CD8-positive, alpha-beta memory T cell (primary cell): ENCODE data around the gene NAGLU. TPM values are rescaled to one million over a fixed set of nuclear protein-coding genes. Genes with fewer than 3 reads are reported as not detected.

ENCODE experiments used
- CTCF ChIA-PET: fragments of 350-600 bp; sonication (Branson Sonifier 250); formaldehyde crosslinking; loops from one replicate; lab custom pipeline; 2021; ENCODE audit warnings: antibody characterized with exemption; lab: Charles Lee
- POLR2A ChIA-PET: fragments of 350-600 bp; sonication (Branson Sonifier 250); formaldehyde crosslinking; loops from one replicate; lab custom pipeline; 2021; ENCODE audit warnings: antibody characterized with exemption; lab: Charles Lee
- DNase-seq, 5 donors: peaks; one replicate each; pipeline versions ENCODE4 v3.0.0 to v3.0.0-alpha.2; 2020 to 2022; ENCODE audit warnings: mixed read lengths in 1 of 5
- H3K27ac ChIP-seq: one replicate; pipeline ENCODE4 v1.7.0; 2013; ENCODE audit warnings: low read depth, mild to moderate bottlenecking, low read length, moderate library complexity
- H3K27me3 ChIP-seq: 2 replicates; pipeline ENCODE4 v1.7.0; 2013; ENCODE audit warnings: low read length, mild to moderate bottlenecking; ENCODE audit not compliant: insufficient read depth, poor library complexity, severe bottlenecking
- H3K36me3 ChIP-seq: 2 replicates; pipeline ENCODE4 v1.7.0; 2013; ENCODE audit warnings: mild to moderate bottlenecking, low read length, moderate library complexity; ENCODE audit not compliant: insufficient read depth
- H3K4me1 ChIP-seq: 2 replicates; pipeline ENCODE4 v1.7.0; 2013; ENCODE audit warnings: mild to moderate bottlenecking, low read length, moderate library complexity; ENCODE audit not compliant: insufficient read depth
- H3K4me3 ChIP-seq: 2 replicates; pipeline ENCODE4 v1.7.0; 2013; ENCODE audit warnings: mild to moderate bottlenecking, low read length
- H3K9me3 ChIP-seq: 2 replicates; pipeline ENCODE4 v1.7.0; 2013; ENCODE audit warnings: mild to moderate bottlenecking, low read length
- H3K27ac Mint-ChIP-seq, 8 donors: one replicate each; pipeline ENCODE4 v1.8.0; 2020 to 2021; ENCODE audit warnings: mixed read lengths in 8 of 8, mild to moderate bottlenecking in 6 of 8, inconsistent platforms in 3 of 8, moderate library complexity in 3 of 8
- H3K27me3 Mint-ChIP-seq, 2 donors: one replicate each; pipeline ENCODE4 v1.8.0; 2020 to 2021; ENCODE audit warnings: mixed read lengths in 2 of 2, mild to moderate bottlenecking in 1 of 2, moderate library complexity in 1 of 2
- H3K36me3 Mint-ChIP-seq, 3 donors: one replicate each; pipeline ENCODE4 v1.8.0; 2020 to 2021; ENCODE audit warnings: mixed read lengths in 3 of 3, inconsistent platforms in 1 of 3, mild to moderate bottlenecking in 1 of 3
- H3K4me1 Mint-ChIP-seq, 3 donors: one replicate each; pipeline ENCODE4 v1.8.0; 2020 to 2021; ENCODE audit warnings: mixed read lengths in 3 of 3, inconsistent platforms in 1 of 3, mild to moderate bottlenecking in 1 of 3
- H3K4me3 Mint-ChIP-seq, 7 donors: one replicate each; pipeline ENCODE4 v1.8.0; 2020 to 2021; ENCODE audit warnings: mixed read lengths in 7 of 7, mild to moderate bottlenecking in 6 of 7, moderate library complexity in 4 of 7, inconsistent platforms in 2 of 7
- H3K9me3 Mint-ChIP-seq, 5 donors: one replicate each; pipeline ENCODE4 v1.8.0; 2020 to 2022; ENCODE audit warnings: mixed read lengths in 5 of 5, mild to moderate bottlenecking in 3 of 5, moderate library complexity in 2 of 5, inconsistent platforms in 1 of 5
- polyA plus RNA-seq: library from polyadenylated mRNA; unstranded; fragments of 300-500 nt; fragmentation: Illumina TruSeq; gene quantifications from one replicate; pipeline ENCODE4 v1.2.3, GENCODE V29; 2021
- total RNA-seq, 2 experiments: library from RNA; stranded (reverse); gene quantifications; one replicate each; pipeline ENCODE4 v1.2.3, GENCODE V29; 2021

Gene NAGLU
- total and polyA plus RNA-seq, 3 experiments from 2014 or later = 15.8 to 17.4 (median 17.0) TPM

GRCh38 chr17:42562388-42563142, 26.5 kb downstream of the NAGLU start:
- Mint-ChIP-seq H3K4me1 (peaks cover 33 to 46% (median 38%) of the 10 kb centered on the region in 3 donors), H3K27me3 (no peaks in the 10 kb centered on the region), H3K36me3 (peaks cover 0 to 37% (median 3%) of the 10 kb centered on the region in 3 donors), H3K4me3 (peak overlapping the region; percentile 84 to 99 (median 93)), H3K9me3 (no peaks in the 10 kb centered on the region), H3K27ac (peak overlapping the region; percentile 71 to 98 (median 96))
- POLR2A ChIA-PET = interaction anchor here (0.9 kb wide), 1 partner anchor 24 kb away, joined by 3 read pairs; no protein-coding TSS in a partner anchor
- H3K27ac ChIP-seq = peak overlapping the region; percentile 73
- no peak for DNase-seq
- CTCF ChIA-PET = interaction anchor here (2.5 to 2.8 kb wide), 2 partner anchors 8 to 15 kb away, joined by 6 to 9 read pairs; partner anchors contain the start of gene PSMC3IP
- H3K27me3 ChIP-seq = no peaks in the 10 kb centered on the region
- H3K4me3 ChIP-seq = peak overlapping the region; percentile 93
- peaks cover 38% of the 10 kb centered on the region for H3K4me1 ChIP-seq
- H3K36me3 ChIP-seq = peaks cover 8% of the 10 kb centered on the region
- H3K9me3 ChIP-seq = no peaks in the 10 kb centered on the region

- H3K36me3 ChIP-seq = peaks cover 8% of the 10 kb centered on the region
- no peak for DNase-seq
- H3K36me3 Mint-ChIP-seq = peaks cover 0 to 40% (median 5%) of the 10 kb centered on the region in 3 donors
- CTCF ChIA-PET = interaction anchor here (0.6 to 2.8 kb wide), 5 partner anchors 8 to 390 kb away, joined by 3 to 18 read pairs (median 6); partner anchors contain the start of gene PSMC3IP
- peak overlapping the region; percentile 84 to 99 (median 93) for H3K4me3 Mint-ChIP-seq
- H3K27me3 Mint-ChIP-seq = no peaks in the 10 kb centered on the region
- H3K9me3 ChIP-seq = no peaks in the 10 kb centered on the region
- H3K27me3 ChIP-seq = no peaks in the 10 kb centered on the region
- peak overlapping the region; percentile 93 for H3K4me3 ChIP-seq
- POLR2A ChIA-PET = no interaction called here
- peak overlapping the region in 7 of 8 donors; percentile 29 to 98 (median 95) for H3K27ac Mint-ChIP-seq
- H3K9me3 Mint-ChIP-seq = no peaks in the 10 kb centered on the region
- peaks cover 37 to 50% (median 42%) of the 10 kb centered on the region in 3 donors for H3K4me1 Mint-ChIP-seq
- peak overlapping the region; percentile 73 for H3K27ac ChIP-seq
- H3K4me1 ChIP-seq = peaks cover 43% of the 10 kb centered on the region
These were observed 27.1 kb downstream of the NAGLU start for GRCh38 chr17:42563143-42563509.

GRCh38 chr17:42563543-42563942, 27.5 kb downstream of the NAGLU start:
- DNase-seq = no peak
- Histone ChIP-seq H3K4me1 (peaks cover 44% of the 10 kb centered on the region), H3K4me3 (peak overlapping the region; percentile 93), H3K27ac (no peak overlapping the region), H3K36me3 (peaks cover 8% of the 10 kb centered on the region), H3K27me3 (no peaks in the 10 kb centered on the region), H3K9me3 (no peaks in the 10 kb centered on the region)
- Mint-ChIP-seq H3K9me3 (no peaks in the 10 kb centered on the region), H3K36me3 (peaks cover 0 to 42% (median 5%) of the 10 kb centered on the region in 3 donors), H3K27me3 (no peaks in the 10 kb centered on the region), H3K4me3 (peak overlapping the region; percentile 83 to 99 (median 90)), H3K4me1 (peaks cover 37 to 53% (median 43%) of the 10 kb centered on the region in 3 donors), H3K27ac (peak overlapping the region; percentile 29 to 98 (median 70))
- ChIA-PET CTCF (interaction anchor here (0.6 to 2.8 kb wide), 5 partner anchors 9 to 390 kb away, joined by 3 to 18 read pairs (median 6); partner anchors contain the start of gene PSMC3IP), POLR2A (interaction anchor here (0.9 kb wide), 1 partner anchor 27 kb away, joined by 3 read pairs; the partner anchor contains the start of gene NAGLU)

GRCh38 chr17:42563950-42564349, 27.9 kb downstream of the NAGLU start:
- no peaks in the 10 kb centered on the region for H3K9me3 ChIP-seq
- no peaks in the 10 kb centered on the region for H3K27me3 ChIP-seq
- H3K4me3 ChIP-seq = peak overlapping the region; percentile 93
- Mint-ChIP-seq H3K27ac (peak overlapping the region in 6 of 8 donors; percentile 46 to 98 (median 70)), H3K27me3 (no peaks in the 10 kb centered on the region), H3K36me3 (peaks cover 0 to 46% (median 5%) of the 10 kb centered on the region in 3 donors), H3K4me1 (peaks cover 38 to 57% (median 47%) of the 10 kb centered on the region in 3 donors), H3K9me3 (no peaks in the 10 kb centered on the region), H3K4me3 (peak overlapping the region; percentile 83 to 99 (median 90))
- no peak for DNase-seq
- H3K36me3 ChIP-seq = peaks cover 10% of the 10 kb centered on the region
- POLR2A ChIA-PET = interaction anchor here (0.9 kb wide), 2 partner anchors 14 to 27 kb away, joined by 3 read pairs; partner anchors contain the start of gene NAGLU
- CTCF ChIA-PET = interaction anchor here (1.3 to 2.8 kb wide), 4 partner anchors 9 to 31 kb away, joined by 3 to 18 read pairs (median 8); partner anchors contain the start of gene PSMC3IP
- no peak overlapping the region for H3K27ac ChIP-seq
- H3K4me1 ChIP-seq = peaks cover 48% of the 10 kb centered on the region

- no peak for DNase-seq
- Histone ChIP-seq H3K9me3 (no peaks in the 10 kb centered on the region), H3K36me3 (peaks cover 20% of the 10 kb centered on the region), H3K4me3 (no peak overlapping the region), H3K27ac (no peak overlapping the region), H3K27me3 (no peaks in the 10 kb centered on the region), H3K4me1 (peaks cover 52% of the 10 kb centered on the region)
- H3K4me3 Mint-ChIP-seq = peak overlapping the region in 6 of 7 donors; percentile 36 to 82 (median 60)
- POLR2A ChIA-PET = interaction anchor here (0.9 to 1.0 kb wide), 2 partner anchors 13 to 22 kb away, joined by 3 read pairs; no protein-coding TSS in a partner anchor
- H3K27me3 Mint-ChIP-seq = no peaks in the 10 kb centered on the region
- H3K27ac Mint-ChIP-seq = peak overlapping the region in 5 of 8 donors; percentile 12 to 98 (median 68)
- CTCF ChIA-PET = interaction anchor here (1.3 to 2.8 kb wide), 4 partner anchors 10 to 33 kb away, joined by 3 to 18 read pairs (median 8); partner anchors contain the start of gene PSMC3IP
- peaks cover 38 to 65% (median 47%) of the 10 kb centered on the region in 3 donors for H3K4me1 Mint-ChIP-seq
- peaks cover 0 to 56% (median 6%) of the 10 kb centered on the region in 3 donors for H3K36me3 Mint-ChIP-seq
- no peaks in the 10 kb centered on the region for H3K9me3 Mint-ChIP-seq
These were observed 28.9 kb downstream of the NAGLU start for GRCh38 chr17:42564815-42565522.

- Mint-ChIP-seq H3K36me3 (peaks cover 0 to 62% (median 6%) of the 10 kb centered on the region in 3 donors), H3K4me1 (peaks cover 37 to 62% (median 45%) of the 10 kb centered on the region in 3 donors), H3K4me3 (peak overlapping the region in 5 of 7 donors; percentile 36 to 96 (median 94)), H3K9me3 (no peaks in the 10 kb centered on the region), H3K27ac (peak overlapping the region in 7 of 8 donors; percentile 81 to 98 (median 95)), H3K27me3 (no peaks in the 10 kb centered on the region)
- DNase-seq = no peak
- Histone ChIP-seq H3K27me3 (no peaks in the 10 kb centered on the region), H3K9me3 (no peaks in the 10 kb centered on the region), H3K4me1 (peaks cover 52% of the 10 kb centered on the region), H3K4me3 (no peak overlapping the region), H3K27ac (peak overlapping the region; percentile 66), H3K36me3 (peaks cover 24% of the 10 kb centered on the region)
- ChIA-PET POLR2A (interaction anchor here (1.4 to 2.5 kb wide), 2 partner anchors 11 to 12 kb away, joined by 4 to 12 read pairs; partner anchors contain the start of gene PSMC3IP), CTCF (interaction anchor here (2.4 to 2.9 kb wide), 4 partner anchors 11 to 17 kb away, joined by 6 to 23 read pairs (median 14); partner anchors contain the start of gene PSMC3IP)
These were observed 29.6 kb downstream of the NAGLU start for GRCh38 chr17:42565523-42566214.
